Calu3 (cell line): ENCODE measurements around the gene SIGLEC1. TPM values are rescaled to one million over a fixed set of nuclear protein-coding genes. Genes with fewer than 3 reads are reported as not detected.

Experiments
- BruUV-seq: library from RNA; stranded (reverse); fragments of 400-500 nt; replicated peaks from 2 replicates; lab custom pipeline; 2021; lab: Mats Ljungman, UMichigan
- CTCF ChIA-PET: fragments of 300-600 bp; sonication (Branson Sonifier 250); formaldehyde crosslinking; loops from one replicate; lab custom pipeline; 2022; ENCODE audit warnings: antibody characterized with exemption; lab: Charles Lee
- DNase-seq: peaks from one replicate; pipeline ENCODE4 v3.0.0; 2022
- H3K27ac Mint-ChIP-seq: one replicate; pipeline ENCODE4 v1.8.0; 2022; ENCODE audit warnings: mixed read lengths; ENCODE audit not compliant: unreplicated experiment
- H3K27me3 Mint-ChIP-seq: one replicate; pipeline ENCODE4 v1.8.0; 2022; ENCODE audit warnings: mixed read lengths; ENCODE audit not compliant: unreplicated experiment
- H3K36me3 Mint-ChIP-seq: one replicate; pipeline ENCODE4 v1.8.0; 2022; ENCODE audit warnings: mild to moderate bottlenecking, moderate library complexity, mixed read lengths; ENCODE audit not compliant: insufficient read depth, unreplicated experiment
- H3K4me1 Mint-ChIP-seq: one replicate; pipeline ENCODE4 v1.8.0; 2022; ENCODE audit warnings: mild to moderate bottlenecking, low read depth, mixed read lengths; ENCODE audit not compliant: unreplicated experiment
- H3K4me3 Mint-ChIP-seq: one replicate; pipeline ENCODE4 v1.8.0; 2022; ENCODE audit warnings: mild to moderate bottlenecking, low read depth, moderate library complexity, mixed read lengths; ENCODE audit not compliant: unreplicated experiment
- H3K9me3 Mint-ChIP-seq: one replicate; pipeline ENCODE4 v1.8.0; 2022; ENCODE audit warnings: low read depth, mixed read lengths; ENCODE audit not compliant: unreplicated experiment
- CTCF ChIP-seq: fragments of 200-600 bp; IDR thresholded peaks from one replicate; pipeline ENCODE4 v1.8.0; 2022; ENCODE audit warnings: antibody characterized with exemption; ENCODE audit not compliant: unreplicated experiment
- intact Hi-C: fragments of 100-400 bp; cut with micrococcal nuclease; formaldehyde crosslinking; loops from one replicate; pipeline ENCODE4 v1.10.0; 2022; ENCODE audit not compliant: unreplicated experiment
- total RNA-seq: library from RNA; stranded (reverse); gene quantifications from 2 replicates; pipeline ENCODE4 v1.2.3, GENCODE V29; 2022

SIGLEC1 gene
- total RNA-seq, 1 experiment from 2014 or later: not detected

DNA sequence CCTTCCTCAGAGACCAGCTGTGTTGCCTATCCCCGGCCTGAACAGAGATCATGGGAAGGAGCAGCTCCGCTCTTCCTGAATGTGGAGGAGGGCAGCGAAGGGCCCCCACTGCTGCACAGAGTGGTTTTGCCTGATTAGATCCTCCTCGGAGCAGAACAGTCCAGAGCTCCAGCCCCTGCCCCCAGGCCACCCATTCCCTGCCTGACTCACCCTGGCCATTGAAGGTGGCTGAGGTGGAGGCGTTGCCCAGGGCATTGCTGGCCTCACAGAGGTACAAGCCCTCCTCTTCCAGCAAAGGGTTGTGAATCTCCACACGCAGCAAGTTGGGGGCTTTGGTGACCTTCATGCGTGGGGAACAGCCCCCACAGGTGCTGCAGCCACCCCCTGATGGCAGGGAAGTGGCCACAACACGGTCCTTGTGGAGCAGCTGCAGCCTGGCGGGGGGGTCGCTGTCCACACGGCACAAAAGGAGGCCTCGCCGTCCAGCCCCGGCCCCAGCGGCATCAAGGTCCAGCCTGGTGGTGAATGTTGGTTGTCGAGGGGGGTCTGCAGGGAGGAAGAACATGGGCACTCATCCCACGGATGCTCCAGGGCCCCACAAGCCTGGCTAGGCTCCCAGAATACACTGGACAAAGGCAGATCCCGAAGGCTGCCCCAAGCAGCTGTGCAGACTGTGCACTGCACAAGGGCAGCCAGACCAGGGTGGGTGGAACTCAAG, 14.7 kb downstream of the SIGLEC1 start:
- H3K27ac Mint-ChIP-seq: no peak overlapping the region
- H3K36me3 Mint-ChIP-seq: no peaks in the 10 kb centered on the region
- H3K9me3 Mint-ChIP-seq: no peaks in the 10 kb centered on the region
- no peak for TF ChIP-seq CTCF
- H3K4me3 Mint-ChIP-seq: no peak overlapping the region
- no peaks in the 10 kb centered on the region for H3K4me1 Mint-ChIP-seq
- CTCF ChIA-PET: no interaction called here
- no TSS peak for BruUV-seq
- H3K27me3 Mint-ChIP-seq: peaks cover 14% of the 10 kb centered on the region
- DNase-seq: no peak
- intact Hi-C loops: no loop called here

- CTCF ChIA-PET: no interaction called here
- Mint-ChIP-seq H3K4me1 (no peaks in the 10 kb centered on the region), H3K27ac (no peak overlapping the region), H3K9me3 (no peaks in the 10 kb centered on the region), H3K27me3 (peaks cover 14% of the 10 kb centered on the region), H3K4me3 (no peak overlapping the region), H3K36me3 (no peaks in the 10 kb centered on the region)
- no peak for DNase-seq
- BruUV-seq: no TSS peak
- TF ChIP-seq CTCF: no peak
- intact Hi-C loops: no loop called here
Observed at GRCh38 chr20:3696745-3697587, 15.4 kb downstream of the SIGLEC1 start.

DNA sequence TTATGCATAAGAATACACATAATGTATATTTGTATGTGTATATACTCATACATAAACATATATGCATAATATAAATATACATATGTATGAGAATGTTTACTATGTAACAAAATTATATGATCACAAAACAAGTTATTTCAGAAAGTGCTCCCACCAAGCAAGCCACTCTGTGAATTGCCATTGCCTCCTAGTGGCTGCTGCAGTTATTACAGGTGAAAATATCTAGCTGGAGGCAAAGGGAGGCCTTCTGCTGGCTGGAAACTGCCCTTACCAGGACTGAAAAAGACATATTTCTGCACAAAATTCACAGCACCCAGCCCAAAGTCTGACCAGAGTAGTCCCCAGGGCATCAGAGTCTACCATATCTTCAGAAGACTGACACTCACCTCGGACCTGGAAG, 16.2 kb downstream of the SIGLEC1 start:
- Mint-ChIP-seq H3K27me3 (peaks cover 14% of the 10 kb centered on the region), H3K9me3 (no peaks in the 10 kb centered on the region), H3K4me1 (no peaks in the 10 kb centered on the region), H3K4me3 (no peak overlapping the region), H3K27ac (no peak overlapping the region), H3K36me3 (no peaks in the 10 kb centered on the region)
- TF ChIP-seq CTCF: no peak
- intact Hi-C loops: no loop called here
- BruUV-seq: no TSS peak
- CTCF ChIA-PET: no interaction called here
- DNase-seq: no peak

- H3K27ac Mint-ChIP-seq: no peak overlapping the region
- no peaks in the 10 kb centered on the region for H3K36me3 Mint-ChIP-seq
- no TSS peak for BruUV-seq
- H3K9me3 Mint-ChIP-seq: no peaks in the 10 kb centered on the region
- intact Hi-C loops: no loop called here
- CTCF ChIA-PET: interaction anchor here (1.7 kb wide), 1 partner anchor 16 kb away, joined by 5 read pairs; no protein-coding TSS in a partner anchor
- DNase-seq: no peak
- H3K4me1 Mint-ChIP-seq: no peaks in the 10 kb centered on the region
- H3K4me3 Mint-ChIP-seq: no peak overlapping the region
- peaks cover 15% of the 10 kb centered on the region for H3K27me3 Mint-ChIP-seq
- TF ChIP-seq CTCF: no peak
Observed at GRCh38 chr20:3694864-3695263, 17.5 kb downstream of the SIGLEC1 start.
